Activated CD4-positive, CD25-positive, alpha-beta regulatory T cell treated with anti-CD3 and anti-CD28 coated beads, Interleukin-2, amount 50 U/mL, for 24 hours (primary cell): Measurements from ENCODE around the gene SPEM3.
A peak's percentile ranks its signal among the peaks of the same experiment; 100 is the strongest.
"Not testable (repeated sequence)": the region's sequence is repeated elsewhere in the genome, so short reads cannot be mapped to it uniquely, and the experiment has no call there.

ENCODE experiments used
- ATAC-seq, 2 donors: fragments of 150-1000 bp; cut with Tn5 transposase; one replicate each; pipeline ENCODE4 v1.10.0; 2021; ENCODE audit warnings: mild to moderate bottlenecking in 1 of 2, moderate library complexity in 1 of 2

SPEM3 gene

GRCh38 chr17:7443499-7444485 is 15.1 kb downstream of the SPEM3 start:
- no peak for ATAC-seq

GRCh38 chr17:7444682-7445618 is 16.3 kb downstream of the SPEM3 start, which contains the start of gene CHRNB1:
Gene CHRNB1 (plus strand): TSS chr17:7445061. CDS start chr17:7445128, 67 bp downstream.
- ATAC-seq: peak in 1 of 2 donors; percentile 13

- ATAC-seq: peak; percentile 68 to 80
Measured at GRCh38 chr17:7445619-7445968, 16.9 kb downstream of the SPEM3 start.

- ATAC-seq: no peak
Measured at GRCh38 chr17:7448461-7448860, 19.8 kb downstream of the SPEM3 start.

- no peak for ATAC-seq
Measured at GRCh38 chr17:7459961-7460545, 31.4 kb downstream of the SPEM3 start.

GRCh38 chr17:7460850-7461660 is 32.4 kb downstream of the SPEM3 start:
- no peak for ATAC-seq

- ATAC-seq: no peak
Measured at GRCh38 chr17:7462474-7463371, 34.1 kb downstream of the SPEM3 start.

- ATAC-seq: no peak
Measured at GRCh38 chr17:7463372-7463846, 34.8 kb downstream of the SPEM3 start.

- ATAC-seq: no peak
Measured at GRCh38 chr17:7464081-7464480, 35.4 kb downstream of the SPEM3 start.

- ATAC-seq: no peak
Measured at GRCh38 chr17:7465597-7466275, 37.1 kb downstream of the SPEM3 start.

GRCh38 chr17:7466318-7466638 is 37.6 kb downstream of the SPEM3 start:
- ATAC-seq: no peak

- ATAC-seq: no peak
Measured at GRCh38 chr17:7466639-7467341, 38.1 kb downstream of the SPEM3 start.

GRCh38 chr17:7467498-7467897 is 38.8 kb downstream of the SPEM3 start:
- no peak for ATAC-seq

GRCh38 chr17:7468290-7468689 is 39.6 kb downstream of the SPEM3 start:
- no peak for ATAC-seq

GRCh38 chr17:7468804-7469389 is 40.2 kb downstream of the SPEM3 start:
- ATAC-seq: no peak

- ATAC-seq: not testable (repeated sequence)
Measured at GRCh38 chr17:7469843-7470242, 41.2 kb downstream of the SPEM3 start.

GRCh38 chr17:7470457-7470973 is 41.9 kb downstream of the SPEM3 start:
- not testable (repeated sequence) for ATAC-seq

- no peak for ATAC-seq
Measured at GRCh38 chr17:7471729-7472128, 43.1 kb downstream of the SPEM3 start.

- ATAC-seq: not testable (repeated sequence)
Measured at GRCh38 chr17:7474767-7475166, 46.1 kb downstream of the SPEM3 start.
